GM21529 (cell line): ENCODE data around the gene CRTC1.

ENCODE experiments used
- ATAC-seq: cut with Tn5 transposase; IDR thresholded peaks from one replicate; pipeline ENCODE4 v1.9.1; 2021; ENCODE audit not compliant: unreplicated experiment

CRTC1 gene

GRCh38 chr19:18743784-18744418, 60.4 kb downstream of the CRTC1 start:
- ATAC-seq = no peak

- ATAC-seq = no peak
Measured at GRCh38 chr19:18745012-18745735, 61.7 kb downstream of the CRTC1 start.

GRCh38 chr19:18745931-18746330, 62.5 kb downstream of the CRTC1 start:
- ATAC-seq = no peak

- ATAC-seq = no peak
Measured at GRCh38 chr19:18746401-18747325, 63.2 kb downstream of the CRTC1 start.

DNA sequence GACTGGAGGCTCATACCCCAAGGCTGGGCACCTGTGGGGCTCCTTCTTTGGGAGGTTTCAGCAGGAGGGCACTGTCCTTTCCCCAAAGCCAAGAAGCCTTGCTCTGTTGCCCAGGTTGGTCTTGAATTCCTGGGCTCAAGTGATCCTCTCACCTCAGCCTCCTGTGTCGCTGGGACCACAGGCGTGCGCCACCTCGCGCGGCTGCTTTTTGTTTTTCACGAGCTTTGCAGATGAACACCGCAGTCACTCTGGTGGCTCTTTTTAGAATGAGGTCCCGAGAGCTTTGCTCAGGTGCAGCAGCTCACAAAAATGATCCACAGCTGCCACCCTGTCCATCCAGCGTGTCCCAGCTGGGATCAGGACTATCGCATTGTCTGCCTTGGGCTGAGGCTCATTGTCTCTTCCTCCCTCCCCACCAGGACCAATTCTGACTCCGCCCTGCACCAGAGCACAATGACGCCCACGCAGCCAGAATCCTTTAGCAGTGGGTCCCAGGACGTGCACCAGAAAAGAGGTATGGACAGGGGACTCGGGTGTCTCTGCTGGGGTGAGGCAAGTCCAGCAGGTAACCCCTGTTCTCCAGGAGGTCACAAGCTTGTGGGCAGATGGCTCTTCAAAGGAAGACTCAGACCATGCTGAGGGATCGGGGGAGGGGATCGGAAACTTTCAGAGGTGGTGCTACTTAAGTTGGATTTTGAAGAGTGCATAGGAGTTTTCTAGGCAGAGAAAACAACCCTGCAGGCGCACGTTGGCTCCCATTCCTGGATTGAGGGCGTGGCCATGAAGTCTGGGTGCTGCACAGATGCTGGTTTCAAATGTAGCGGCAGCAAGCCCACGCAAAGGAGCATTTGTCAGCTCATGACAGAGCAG, 66.1 kb downstream of the CRTC1 start:
- ATAC-seq = no peak

- no peak for ATAC-seq
Measured at GRCh38 chr19:18750295-18750970, 67.0 kb downstream of the CRTC1 start.

GRCh38 chr19:18751571-18751970, 68.1 kb downstream of the CRTC1 start:
- ATAC-seq = no peak

GRCh38 chr19:18754501-18754900, 71.0 kb downstream of the CRTC1 start:
- no peak for ATAC-seq

GRCh38 chr19:18756896-18757295, 73.4 kb downstream of the CRTC1 start:
- no peak for ATAC-seq

DNA sequence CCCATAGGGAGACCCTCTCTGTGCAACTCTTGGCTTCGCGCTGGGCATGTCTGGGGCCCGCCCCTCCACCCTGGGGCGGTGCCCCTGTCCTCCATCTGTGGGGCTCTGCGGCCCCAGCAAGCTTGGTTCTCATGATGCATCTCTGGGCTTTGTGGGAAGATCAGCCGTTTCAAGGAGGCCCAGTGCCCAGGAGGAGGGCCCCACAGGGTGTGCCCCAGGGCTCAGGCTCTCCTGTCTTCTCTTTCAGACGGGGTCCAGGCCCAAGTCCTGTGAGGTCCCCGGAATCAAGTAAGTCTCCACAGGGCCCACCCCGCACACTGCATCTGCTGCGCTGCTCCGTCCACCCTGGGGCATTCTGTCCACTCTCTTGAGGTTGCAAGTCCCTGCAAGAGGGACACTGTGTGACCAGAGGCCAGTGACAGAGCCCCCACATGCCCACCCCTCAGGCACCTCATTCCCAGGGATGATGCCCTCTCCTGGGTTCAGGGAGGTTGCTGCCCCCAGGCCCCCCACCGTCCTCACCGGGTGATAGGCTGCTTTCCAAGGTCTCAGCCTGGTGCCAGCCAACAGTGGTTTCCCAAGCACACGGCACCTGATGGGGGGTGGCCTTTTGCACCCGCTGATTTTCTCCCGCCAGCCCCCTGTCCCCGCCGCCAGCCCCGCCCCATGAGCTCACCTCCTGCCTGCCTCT, 76.0 kb downstream of the CRTC1 start:
- ATAC-seq = no peak

GRCh38 chr19:18759995-18760426, 76.5 kb downstream of the CRTC1 start:
- no peak for ATAC-seq

DNA sequence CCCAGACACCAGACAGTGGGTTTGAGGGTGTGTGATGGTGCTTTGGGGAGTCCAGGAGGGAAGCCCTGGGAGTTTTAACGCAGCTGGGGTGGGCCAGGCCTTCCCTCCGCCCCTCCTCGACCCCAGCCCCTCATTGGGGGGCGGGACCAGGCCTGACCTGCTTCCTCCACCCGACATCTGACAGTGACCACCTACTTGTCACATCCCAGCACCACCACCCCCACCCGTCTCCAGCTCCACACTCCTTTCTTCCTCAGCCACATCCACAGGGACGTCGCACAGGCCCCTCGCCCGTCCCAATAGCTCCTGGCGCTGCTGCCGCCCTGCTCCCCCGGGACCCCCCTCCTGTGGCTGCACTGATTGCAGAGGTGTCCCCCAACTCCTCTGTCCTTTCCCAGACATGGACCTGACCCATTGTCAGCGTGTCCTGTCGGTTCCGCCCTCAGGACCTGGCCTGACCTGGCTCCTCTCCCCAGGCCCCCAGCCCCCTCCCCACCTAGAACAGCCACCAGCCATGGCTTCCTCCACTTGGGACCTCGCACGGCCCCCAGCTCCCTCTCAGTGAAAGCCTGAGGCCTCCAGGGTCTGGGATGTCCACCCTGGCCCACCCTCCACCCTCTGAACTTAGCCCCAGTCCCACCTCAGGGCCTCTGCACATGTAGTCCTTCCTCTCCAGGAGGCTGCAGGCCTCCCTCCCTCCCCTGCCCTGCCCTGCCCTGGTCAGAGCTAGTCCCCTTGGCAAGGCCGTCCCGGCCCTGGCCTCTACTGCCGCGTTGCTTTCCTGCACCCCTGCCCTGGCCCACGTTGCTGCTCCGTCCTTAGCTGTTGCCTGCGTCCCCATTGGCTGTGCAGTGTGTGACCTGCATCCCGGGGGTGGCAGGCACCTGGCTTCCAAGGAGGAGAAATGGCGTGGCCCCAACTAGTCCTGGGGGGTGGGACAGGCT, 77.2 kb downstream of the CRTC1 start:
- ATAC-seq = no peak

- no peak for ATAC-seq
Measured at GRCh38 chr19:18761531-18762110, 78.1 kb downstream of the CRTC1 start.

GRCh38 chr19:18762125-18763023, 78.9 kb downstream of the CRTC1 start:
- no peak for ATAC-seq

- no peak for ATAC-seq
Measured at GRCh38 chr19:18763674-18764590, 80.5 kb downstream of the CRTC1 start.

GRCh38 chr19:18764591-18765051, 81.1 kb downstream of the CRTC1 start:
- ATAC-seq = no peak
